Astrocyte (in vitro differentiated cells and primary cell): ENCODE results near the gene HGFAC. TPM values are rescaled to one million over a fixed set of nuclear protein-coding genes. Genes with fewer than 3 reads are reported as not detected.

ENCODE experiments used
- DNase-seq: peaks from one replicate; pipeline ENCODE4 v3.0.0-alpha.2; 2010; ENCODE audit warnings: low read depth
- FAIRE-seq: peaks from 2 replicates; lab custom pipeline; 2011; peaks lifted over from hg19 to GRCh38; lab: Jason Lieb, UNC
- H2AFZ ChIP-seq: 2 replicates; pipeline ENCODE4 v1.6.0; 2012; ENCODE audit warnings: low read depth, low read length, inconsistent platforms
- H3K27ac ChIP-seq: 2 replicates; pipeline ENCODE4 v1.5.1; 2011; ENCODE audit warnings: low read depth, low read length, inconsistent platforms
- H3K27me3 ChIP-seq: 2 replicates; pipeline ENCODE4 v1.6.0; 2011; ENCODE audit warnings: low read length, inconsistent platforms; ENCODE audit not compliant: insufficient read depth
- H3K36me3 ChIP-seq: 2 replicates; pipeline ENCODE4 v1.5.1; 2011; ENCODE audit warnings: low read length, inconsistent platforms; ENCODE audit not compliant: insufficient read depth
- H3K4me1 ChIP-seq: 2 replicates; pipeline ENCODE4 v1.5.1; 2011; ENCODE audit warnings: low read length, inconsistent platforms; ENCODE audit not compliant: insufficient read depth
- H3K4me2 ChIP-seq: 2 replicates; pipeline ENCODE4 v1.6.0; 2012; ENCODE audit warnings: low read length, inconsistent platforms
- H3K4me3 ChIP-seq: 2 replicates; pipeline ENCODE4 v1.5.1; 2011; ENCODE audit warnings: low read depth, mild to moderate bottlenecking, low read length, inconsistent platforms; ENCODE audit not compliant: insufficient read depth
- H3K79me2 ChIP-seq: 2 replicates; pipeline ENCODE4 v1.6.0; 2012; ENCODE audit warnings: mild to moderate bottlenecking, low read length, inconsistent platforms; ENCODE audit not compliant: insufficient read depth
- H3K9ac ChIP-seq: 2 replicates; pipeline ENCODE4 v1.6.0; 2012; ENCODE audit warnings: mild to moderate bottlenecking, low read length, inconsistent platforms
- H3K9me3 ChIP-seq: 2 replicates; pipeline ENCODE4 v1.5.1; 2012; ENCODE audit warnings: low read depth, mild to moderate bottlenecking, low read length, inconsistent platforms; ENCODE audit not compliant: insufficient read depth
- H4K20me1 ChIP-seq: 2 replicates; pipeline ENCODE4 v1.6.0; 2012; ENCODE audit warnings: low read length, inconsistent platforms; ENCODE audit not compliant: insufficient read depth
- H3K27ac Mint-ChIP-seq: one replicate; pipeline ENCODE4 v1.8.0; 2021; ENCODE audit warnings: mild to moderate bottlenecking, mixed read lengths; ENCODE audit not compliant: unreplicated experiment
- H3K27me3 Mint-ChIP-seq: one replicate; pipeline ENCODE4 v1.8.0; 2021; ENCODE audit warnings: low read depth, mixed read lengths; ENCODE audit not compliant: unreplicated experiment
- H3K36me3 Mint-ChIP-seq: one replicate; pipeline ENCODE4 v1.8.0; 2021; ENCODE audit warnings: low read depth, mixed read lengths; ENCODE audit not compliant: unreplicated experiment
- H3K4me1 Mint-ChIP-seq: one replicate; pipeline ENCODE4 v1.8.0; 2021; ENCODE audit warnings: low read depth, mixed read lengths; ENCODE audit not compliant: unreplicated experiment
- H3K4me3 Mint-ChIP-seq: one replicate; pipeline ENCODE4 v1.8.0; 2021; ENCODE audit warnings: mild to moderate bottlenecking, moderate library complexity, mixed read lengths; ENCODE audit not compliant: unreplicated experiment
- H3K9me3 Mint-ChIP-seq: one replicate; pipeline ENCODE4 v1.8.0; 2021; ENCODE audit warnings: mild to moderate bottlenecking, mixed read lengths; ENCODE audit not compliant: unreplicated experiment
- CTCF ChIP-seq: IDR thresholded peaks from 2 replicates; pipeline ENCODE4 v1.5.1; 2011; ENCODE audit warnings: low read depth, mild to moderate bottlenecking, inconsistent platforms, low read length, moderate library complexity; ENCODE audit not compliant: insufficient read depth
- EZH2 ChIP-seq: IDR thresholded peaks from 2 replicates; pipeline ENCODE4 v1.6.1; 2012; ENCODE audit warnings: mild to moderate bottlenecking, low read length, inconsistent platforms; ENCODE audit not compliant: insufficient read depth
- total RNA-seq: library from RNA; stranded (reverse); gene quantifications from 2 replicates; pipeline ENCODE4 v1.2.1, GENCODE V29; 2021

Gene HGFAC
- total RNA-seq, 1 donor from 2014 or later: 0.52 TPM

- no peak overlapping the region for H3K27ac ChIP-seq
- H3K27me3 ChIP-seq: no peaks in the 10 kb centered on the region
- no peaks in the 10 kb centered on the region for H4K20me1 ChIP-seq
- DNase-seq (no peak), FAIRE-seq (no peak)
- Mint-ChIP-seq H3K9me3 (no peaks in the 10 kb centered on the region), H3K27ac (no peak overlapping the region), H3K27me3 (no peaks in the 10 kb centered on the region), H3K4me3 (no peak overlapping the region), H3K4me1 (no peaks in the 10 kb centered on the region), H3K36me3 (peaks cover 2% of the 10 kb centered on the region)
- H3K9me3 ChIP-seq: no peaks in the 10 kb centered on the region
- H3K36me3 ChIP-seq: no peaks in the 10 kb centered on the region
- H3K4me2 ChIP-seq: no peak overlapping the region
- no peak overlapping the region for H2AFZ ChIP-seq
- H3K4me1 ChIP-seq: peaks cover 8% of the 10 kb centered on the region
- no peak overlapping the region for H3K4me3 ChIP-seq
- no peaks in the 10 kb centered on the region for H3K79me2 ChIP-seq
- TF ChIP-seq EZH2 (no peak), CTCF (no peak)
- H3K9ac ChIP-seq: no peak overlapping the region
These were observed 3.5 kb upstream of the HGFAC start for GRCh38 chr4:3437998-3438846.

GRCh38 chr4:3438847-3439180, 3.0 kb upstream of the HGFAC start:
- H3K4me2 ChIP-seq: no peak overlapping the region
- H3K9me3 ChIP-seq: no peaks in the 10 kb centered on the region
- no peak overlapping the region for H2AFZ ChIP-seq
- DNase-seq: no peak
- H4K20me1 ChIP-seq: no peaks in the 10 kb centered on the region
- H3K79me2 ChIP-seq: no peaks in the 10 kb centered on the region
- Mint-ChIP-seq H3K36me3 (peaks cover 2% of the 10 kb centered on the region), H3K27me3 (no peaks in the 10 kb centered on the region), H3K27ac (no peak overlapping the region), H3K9me3 (no peaks in the 10 kb centered on the region), H3K4me3 (no peak overlapping the region), H3K4me1 (no peaks in the 10 kb centered on the region)
- no peak overlapping the region for H3K9ac ChIP-seq
- H3K4me1 ChIP-seq: peaks cover 8% of the 10 kb centered on the region
- no peaks in the 10 kb centered on the region for H3K27me3 ChIP-seq
- TF ChIP-seq CTCF: no peak
- TF ChIP-seq EZH2: no peak
- H3K27ac ChIP-seq: no peak overlapping the region
- H3K36me3 ChIP-seq: no peaks in the 10 kb centered on the region
- no peak for FAIRE-seq
- no peak overlapping the region for H3K4me3 ChIP-seq

GRCh38 chr4:3439391-3439790, 2.4 kb upstream of the HGFAC start:
- H3K4me3 Mint-ChIP-seq: no peak overlapping the region
- Histone ChIP-seq H3K9ac (no peak overlapping the region), H3K27me3 (no peaks in the 10 kb centered on the region), H3K36me3 (no peaks in the 10 kb centered on the region), H3K4me1 (peaks cover 8% of the 10 kb centered on the region), H2AFZ (no peak overlapping the region), H3K4me2 (no peak overlapping the region), H4K20me1 (no peaks in the 10 kb centered on the region), H3K27ac (no peak overlapping the region), H3K79me2 (no peaks in the 10 kb centered on the region), H3K9me3 (no peaks in the 10 kb centered on the region), H3K4me3 (no peak overlapping the region)
- no peaks in the 10 kb centered on the region for H3K27me3 Mint-ChIP-seq
- TF ChIP-seq CTCF: no peak
- TF ChIP-seq EZH2: no peak
- H3K9me3 Mint-ChIP-seq: no peaks in the 10 kb centered on the region
- no peak for FAIRE-seq
- H3K4me1 Mint-ChIP-seq: no peaks in the 10 kb centered on the region
- no peak overlapping the region for H3K27ac Mint-ChIP-seq
- peaks cover 1% of the 10 kb centered on the region for H3K36me3 Mint-ChIP-seq
- DNase-seq: no peak
